Head of caudate nucleus (tissue), 42 donors: ENCODE data around the gene RABIF.
A peak's percentile ranks its signal among the peaks of the same experiment; 100 is the strongest.
"Not testable (repeated sequence)": the region's sequence is repeated elsewhere in the genome, so short reads cannot be mapped to it uniquely, and the experiment has no call there.

ENCODE experiments used
- DNase-seq, 42 donors: peaks; one replicate each; pipeline versions ENCODE4 v3.0.0 to v3.0.0-alpha.2; 2020 to 2021; ENCODE audit warnings: mixed read lengths in 7 of 42
- intact Hi-C: fragments of 100-400 bp; cut with DNase I; formaldehyde crosslinking; loops from one replicate; pipeline ENCODE4 v1.15.0; 2022

RABIF gene

DNA sequence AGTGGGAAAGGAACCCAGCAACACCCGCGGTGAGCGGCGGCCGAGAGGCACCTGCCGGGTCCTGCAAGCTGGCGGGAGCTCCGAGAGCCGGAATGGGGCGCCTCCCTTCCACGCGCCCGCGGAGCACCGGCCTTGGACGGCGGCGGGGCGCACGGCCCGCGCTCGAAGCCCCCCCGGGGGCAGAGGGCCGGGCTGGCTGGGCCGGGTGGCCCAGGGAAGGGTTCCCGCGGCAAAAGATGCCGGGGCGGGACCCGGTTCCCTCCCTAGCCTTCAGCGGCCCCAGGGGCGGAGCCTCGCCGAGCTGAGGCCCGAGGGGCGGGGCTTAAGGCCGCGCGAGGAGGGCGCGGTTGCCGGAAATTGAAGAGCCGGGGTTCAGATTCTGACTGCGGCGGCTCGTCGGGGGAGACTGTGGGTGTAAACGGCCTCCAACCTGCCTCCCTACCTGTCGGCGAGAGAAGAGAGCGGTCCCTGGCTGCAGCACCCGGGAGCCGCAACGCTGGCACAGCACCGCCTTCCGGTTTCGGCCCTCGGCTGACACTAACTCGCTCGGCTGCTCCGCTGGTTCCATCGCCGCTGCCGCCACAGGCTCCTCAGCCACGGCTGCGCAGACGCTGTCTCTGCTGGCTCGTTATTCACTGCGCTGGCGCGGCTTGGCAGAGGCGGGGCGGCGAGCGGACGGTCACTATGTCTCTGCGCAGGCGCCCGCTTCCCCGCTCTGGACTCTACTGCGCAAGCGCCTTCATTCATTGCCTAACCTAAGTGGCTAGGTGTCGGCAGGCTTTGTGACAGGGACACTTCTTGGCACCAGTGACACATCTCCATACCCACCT lies at the start of gene RABIF:
Gene RABIF (minus strand): TSS at position 619 of the 830 bp plus-strand sequence. CDS start 51 bp downstream, at position 568.
- intact Hi-C loops: loop anchor here (2.0 kb wide), 1 partner anchor 38 kb away; the partner anchor contains the start of gene KLHL12
- DNase-seq: peak; percentile 91 to 98 (median 96)

DNA sequence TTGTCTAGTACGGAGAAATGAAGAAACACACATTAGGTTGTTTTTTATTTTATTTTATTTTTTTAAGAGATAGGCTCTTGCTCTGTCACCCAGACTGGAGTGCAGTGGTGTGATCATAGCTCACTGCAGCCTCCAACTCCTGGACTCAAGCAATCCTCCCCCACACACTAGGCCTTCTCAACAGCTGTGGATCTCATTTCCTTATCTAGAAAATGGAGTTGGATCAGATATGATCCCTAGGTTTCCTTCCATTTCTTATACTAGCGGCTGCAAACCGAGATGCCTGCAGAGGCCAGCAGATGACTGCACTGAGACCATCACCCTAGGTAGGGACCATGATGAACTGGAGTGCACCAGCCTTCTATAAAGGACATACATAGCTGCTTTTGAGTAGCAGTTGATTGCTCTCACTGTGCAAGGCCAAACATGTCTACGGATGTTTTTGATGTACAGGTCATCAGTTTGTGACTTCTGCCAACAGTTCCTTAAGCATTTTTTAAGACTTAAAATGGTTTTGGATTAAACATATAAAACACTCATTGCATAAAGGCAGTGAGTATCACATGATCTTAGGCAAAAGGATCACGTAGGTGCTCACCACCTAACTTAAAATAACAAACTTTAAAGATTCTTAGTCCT lies 49.5 kb upstream of the RABIF start:
- no peak for DNase-seq
- intact Hi-C loops: no loop called here

DNA sequence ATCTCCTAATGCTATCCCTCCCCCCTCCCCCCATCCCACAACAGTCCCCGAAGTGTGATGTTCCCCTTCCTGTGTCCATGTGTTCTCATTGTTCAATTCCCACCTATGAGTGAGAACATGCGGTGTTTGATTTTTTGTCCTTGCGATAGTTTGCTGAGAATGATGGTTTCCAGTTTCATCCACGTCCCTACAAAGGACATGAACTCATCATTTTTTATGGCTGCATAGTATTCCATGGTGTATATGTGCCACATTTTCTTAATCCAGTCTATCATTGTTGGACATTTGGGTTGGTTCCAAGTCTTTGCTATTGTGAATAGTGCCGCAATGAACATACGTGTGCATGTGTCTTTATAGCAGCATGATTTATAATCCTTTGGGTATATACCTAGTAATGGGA lies 47.5 kb upstream of the RABIF start:
- DNase-seq, intact Hi-C loops: not testable (repeated sequence)

DNA sequence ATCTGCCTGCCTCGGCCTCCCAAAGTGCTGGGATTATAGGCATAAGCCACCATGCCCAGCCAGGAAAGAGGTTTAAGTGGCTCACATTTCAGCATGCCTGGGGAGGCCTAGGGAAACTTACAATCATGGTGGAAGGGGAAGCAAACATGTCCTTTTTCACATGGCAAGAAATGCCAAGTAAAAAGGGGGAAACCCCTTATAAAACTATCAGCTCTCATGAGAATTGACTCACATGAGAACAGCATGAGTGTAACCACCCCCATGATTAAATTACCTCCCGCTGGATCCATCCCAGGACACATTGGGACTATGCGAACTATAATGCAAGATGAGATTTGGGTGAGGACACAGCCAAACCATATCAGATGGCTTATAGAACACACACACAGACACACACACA lies 46.9 kb upstream of the RABIF start:
- no peak for DNase-seq
- intact Hi-C loops: no loop called here

DNA sequence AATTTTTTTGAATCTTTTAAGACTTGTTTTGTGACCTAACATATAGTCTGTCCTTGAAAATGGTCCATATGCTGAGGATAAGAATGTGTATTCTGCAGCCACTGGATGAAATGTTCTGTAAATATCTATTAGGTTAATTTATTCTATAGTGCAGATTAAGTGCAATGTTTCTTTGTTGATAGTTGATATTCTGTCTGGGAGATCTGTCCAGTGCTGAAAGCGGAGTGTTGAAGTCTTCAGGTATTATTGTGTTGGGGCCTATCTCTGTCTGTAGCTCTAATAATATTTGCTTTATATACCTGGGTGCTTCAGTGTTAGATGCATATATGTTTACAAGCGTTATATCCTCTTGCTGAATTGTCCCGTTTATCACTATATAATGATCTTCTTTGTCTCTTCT lies 45.8 kb upstream of the RABIF start:
- intact Hi-C loops: no loop called here

DNA sequence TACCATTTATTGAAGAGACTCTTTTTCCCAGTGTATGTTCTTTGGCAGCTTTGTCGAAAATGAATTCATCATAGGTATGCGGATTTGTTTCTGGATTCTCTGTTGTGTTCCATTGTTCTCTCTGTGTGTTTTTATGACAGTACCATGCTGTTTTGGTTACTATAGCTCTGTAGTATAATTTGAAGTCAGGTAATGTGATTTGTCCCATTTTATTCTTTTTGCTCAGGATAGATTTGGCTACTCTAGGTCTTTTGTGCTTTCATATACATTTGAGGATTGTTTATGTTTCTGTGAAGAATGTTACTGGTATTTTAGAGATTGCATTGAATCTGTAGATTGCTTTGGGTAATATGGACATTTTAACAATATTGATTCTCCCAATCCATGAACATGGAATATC lies 43.5 kb upstream of the RABIF start:
- DNase-seq: no peak
- intact Hi-C loops: no loop called here

More for the DNA sequence above, 45.8 kb upstream of the RABIF start:
- DNase-seq: no peak

DNA sequence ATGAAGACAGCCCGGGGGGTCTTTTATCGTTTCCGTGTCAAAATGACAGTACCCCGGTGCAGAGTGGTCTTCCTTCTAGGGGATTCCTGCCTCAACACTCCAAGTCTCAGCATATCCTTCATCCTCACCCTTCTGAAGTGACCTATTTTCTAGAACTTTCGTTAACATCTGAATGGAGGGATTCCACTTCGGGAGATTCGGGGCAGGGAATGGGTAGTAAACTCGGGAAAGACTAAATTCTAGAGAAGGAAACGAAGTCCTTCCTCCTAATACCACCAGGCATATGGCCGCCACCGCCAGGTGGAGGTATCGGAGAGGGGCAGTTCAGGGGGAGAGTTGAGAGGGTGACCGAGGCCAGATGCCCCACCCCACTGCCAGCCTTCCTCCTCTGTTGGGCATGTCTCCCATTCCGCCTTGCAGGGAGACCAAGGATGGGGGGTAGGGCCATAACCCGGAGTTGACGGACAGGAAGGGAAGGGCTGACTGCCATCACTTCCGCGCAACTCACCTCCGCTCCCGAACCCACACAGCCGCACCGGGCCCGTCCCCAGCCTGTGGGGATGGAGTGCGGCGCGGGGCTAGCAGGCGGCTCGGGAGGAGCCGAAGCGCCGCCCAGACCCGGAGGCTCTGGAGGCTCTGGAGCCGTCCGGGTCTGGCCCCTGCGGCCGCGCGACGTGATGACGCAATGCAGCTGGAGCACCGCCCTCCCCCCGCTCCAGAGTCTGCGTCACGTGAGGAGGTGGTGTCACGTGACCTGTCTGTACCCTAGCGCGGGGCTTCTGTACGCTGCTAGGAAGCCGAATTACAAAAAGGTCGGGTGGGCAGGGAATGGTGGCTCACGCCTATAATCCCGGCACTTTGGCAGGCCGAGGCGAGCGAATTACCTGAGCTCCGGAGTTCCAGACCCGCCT lies 37.9 kb upstream of the RABIF start, which contains the start of gene KLHL12:
Gene KLHL12 (minus strand): TSS at position 654 of the 911 bp plus-strand sequence. CDS start 2,072 bp downstream, outside the sequence.
- peak; percentile 92 to 99 (median 97) for DNase-seq
- intact Hi-C loops: loop anchor here (2.0 to 5.0 kb wide), 2 partner anchors 38 to 40 kb away; partner anchors contain the start of genes CYB5R1 and RABIF

DNA sequence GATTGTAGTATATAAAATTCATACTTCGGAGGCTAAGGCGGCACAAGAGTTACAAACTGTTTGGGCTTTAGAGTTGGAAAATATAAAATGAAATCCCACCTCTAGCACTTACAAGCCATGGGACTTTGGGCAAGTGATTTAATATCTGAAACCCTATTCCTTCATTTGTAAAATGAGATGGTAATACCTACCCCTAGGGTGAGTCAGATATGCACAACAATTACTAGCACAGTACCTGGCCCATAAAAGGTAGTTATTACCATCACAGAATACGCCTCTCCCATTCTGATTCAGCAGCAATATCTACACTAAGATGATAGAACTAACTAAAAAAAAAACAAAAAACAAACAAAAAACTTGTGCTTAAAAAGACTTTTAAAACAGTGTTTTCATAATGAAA lies 34.6 kb upstream of the RABIF start:
- intact Hi-C loops: no loop called here
- no peak for DNase-seq

DNA sequence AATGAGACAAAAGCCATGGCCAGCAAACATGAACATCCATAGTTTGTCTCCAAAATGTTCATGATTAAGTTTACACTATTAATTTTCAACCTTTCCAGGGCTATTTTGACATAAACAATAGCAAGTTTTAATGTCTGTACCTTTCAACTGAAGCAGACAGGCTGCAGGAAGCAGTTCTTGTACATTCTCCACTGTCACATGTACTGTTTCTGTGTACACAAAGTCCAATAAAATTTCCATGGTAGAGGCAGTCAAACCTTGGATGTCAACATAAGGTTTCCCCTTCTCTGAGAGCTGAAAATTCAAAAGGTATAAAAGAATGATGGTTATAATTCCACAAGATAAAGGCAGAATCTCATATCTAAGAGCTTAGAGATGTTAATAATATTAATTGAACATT lies 30.7 kb upstream of the RABIF start:
- DNase-seq: no peak
- intact Hi-C loops: no loop called here

DNA sequence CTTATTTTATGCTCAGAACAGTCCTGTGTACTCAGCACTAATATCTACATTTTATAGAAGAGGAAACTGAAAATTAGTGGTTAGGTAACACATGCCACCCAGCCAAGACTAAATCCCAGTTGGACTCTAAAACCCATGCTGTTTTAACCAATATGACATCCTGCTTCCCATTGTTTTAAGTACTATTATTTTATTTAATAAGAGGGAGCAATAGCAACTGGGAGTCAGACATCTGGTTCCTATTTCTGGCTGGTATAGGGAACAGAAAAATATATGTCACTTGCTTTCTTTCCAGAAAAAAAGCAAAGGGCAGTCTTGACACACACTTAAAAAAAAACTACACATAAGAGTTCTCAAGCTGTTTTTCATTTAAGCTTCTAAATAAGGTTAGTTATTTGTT lies 26.2 kb upstream of the RABIF start:
- DNase-seq: no peak

DNA sequence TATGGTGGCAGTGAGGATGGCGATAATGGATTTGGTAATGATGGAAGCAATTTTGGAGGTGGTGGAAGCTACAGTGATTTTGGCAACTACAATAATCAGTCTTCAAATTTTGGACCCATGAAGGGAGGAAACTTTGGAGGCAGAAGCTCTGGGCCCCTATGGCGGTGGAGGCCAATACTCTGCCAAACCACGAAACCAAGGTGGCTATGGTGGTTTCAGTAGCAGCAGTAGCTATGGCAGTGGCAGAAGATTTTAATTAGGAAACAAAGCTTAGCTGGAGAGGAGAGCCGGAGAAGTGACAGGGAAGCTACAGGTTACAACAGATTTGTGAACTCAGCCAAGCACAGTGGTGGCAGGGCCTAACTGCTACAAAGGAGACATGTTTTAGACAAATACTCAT lies 23.5 kb upstream of the RABIF start:
- intact Hi-C loops, DNase-seq: not testable (repeated sequence)

More for the DNA sequence above, 26.2 kb upstream of the RABIF start:
- intact Hi-C loops: no loop called here

DNA sequence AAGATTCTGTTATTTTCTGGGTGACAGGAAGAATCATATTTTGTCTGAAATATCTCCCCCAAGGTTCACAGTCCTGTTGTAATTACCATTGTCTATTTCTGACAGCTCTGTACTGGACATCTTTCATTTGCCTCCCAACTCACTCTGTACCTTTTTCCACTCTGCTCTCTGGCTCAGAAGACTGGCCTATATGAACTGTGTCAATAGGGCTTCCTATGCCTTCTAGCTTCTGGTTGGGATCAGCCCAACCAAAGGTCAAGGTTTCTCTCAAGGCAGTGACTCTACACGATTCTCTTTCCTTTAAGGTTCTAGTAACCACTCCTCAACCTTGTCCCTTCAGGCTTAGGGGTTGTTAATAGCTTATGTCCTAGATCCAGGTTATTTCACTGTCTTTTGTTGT lies 20.5 kb upstream of the RABIF start:
- no peak for DNase-seq
- intact Hi-C loops: no loop called here

DNA sequence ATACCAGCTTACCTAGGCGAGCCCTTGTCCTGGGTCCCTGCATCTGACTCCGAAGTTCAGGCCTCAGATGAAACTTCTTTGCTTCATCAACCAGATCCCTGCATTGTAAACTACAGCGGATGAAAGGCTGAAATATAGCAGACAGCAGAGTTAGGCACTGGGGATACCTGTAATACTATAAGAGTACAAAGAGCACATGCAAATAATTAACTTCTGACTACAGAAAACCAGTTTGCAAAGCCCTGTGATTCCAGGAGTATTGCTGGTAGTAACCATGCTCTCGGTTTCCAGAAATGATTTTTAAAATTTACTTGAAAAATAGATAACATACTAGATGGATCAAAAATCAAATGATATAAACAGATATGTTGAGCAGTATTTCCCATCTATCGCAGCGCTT lies 20.0 kb upstream of the RABIF start:
- no peak for DNase-seq
- intact Hi-C loops: no loop called here

DNA sequence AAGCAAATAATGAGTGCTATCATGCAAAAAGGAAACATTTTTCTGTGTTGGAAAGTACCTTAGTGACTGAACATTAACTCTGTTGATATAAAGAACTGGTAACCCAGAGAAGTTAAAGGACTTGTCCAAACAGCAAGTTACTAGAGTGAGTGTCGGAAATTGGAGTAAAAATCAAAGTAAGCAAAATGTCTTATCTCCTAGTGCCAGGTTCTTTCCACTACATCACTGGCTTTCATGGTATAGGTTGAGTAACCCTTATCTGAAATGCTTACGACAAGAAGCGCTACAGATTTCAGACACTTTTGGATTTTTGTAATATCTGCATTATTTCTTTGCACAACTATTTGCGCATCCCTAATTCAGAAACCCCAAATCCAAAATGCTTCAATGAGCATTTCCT lies 16.4 kb upstream of the RABIF start:
- no peak for DNase-seq

DNA sequence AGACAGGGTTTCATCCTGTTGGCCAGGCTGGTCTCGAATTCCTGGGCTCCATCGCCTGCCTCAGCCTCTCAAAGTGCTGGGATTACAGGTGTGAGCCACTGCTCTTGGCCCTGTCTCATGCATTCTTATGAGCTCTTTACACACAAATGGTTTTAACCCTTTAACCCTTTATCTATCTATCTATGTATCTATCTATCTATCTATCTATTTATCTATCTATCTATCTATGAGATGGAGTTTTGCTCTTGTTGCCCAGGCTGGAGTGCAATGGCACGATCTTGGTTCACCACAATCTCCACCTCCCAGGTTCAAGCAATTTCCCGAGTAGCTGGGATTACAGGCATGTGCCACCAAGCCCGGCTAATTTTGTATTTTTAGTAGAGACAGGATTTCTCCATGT lies 14.9 kb upstream of the RABIF start:
- intact Hi-C loops: not testable (repeated sequence)

More for the DNA sequence above, 16.4 kb upstream of the RABIF start:
- intact Hi-C loops: no loop called here

DNA sequence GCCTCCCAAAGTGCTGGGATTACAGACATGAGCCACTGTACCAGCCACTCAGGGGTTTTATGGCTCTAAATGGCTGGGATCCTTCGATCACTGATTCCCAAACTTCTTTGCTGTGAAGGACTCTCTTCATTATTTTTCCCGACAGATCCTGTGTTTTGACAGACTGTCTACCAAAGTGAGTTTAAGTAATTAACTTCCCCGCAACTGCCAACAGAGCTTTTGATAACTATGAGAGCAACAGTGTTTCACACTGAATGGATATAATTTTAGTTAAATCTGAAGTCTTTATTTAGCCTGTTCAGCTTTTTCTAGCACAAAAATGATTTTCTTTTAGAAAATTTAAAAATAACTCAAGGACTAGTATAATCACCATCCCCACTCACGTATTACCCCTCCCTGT lies 12.6 kb upstream of the RABIF start:
- DNase-seq: peak in 4 of 42 donors; percentile 14 to 62 (median 22)
- intact Hi-C loops: no loop called here

More for the DNA sequence above, 14.9 kb upstream of the RABIF start:
- DNase-seq: not testable (repeated sequence)

DNA sequence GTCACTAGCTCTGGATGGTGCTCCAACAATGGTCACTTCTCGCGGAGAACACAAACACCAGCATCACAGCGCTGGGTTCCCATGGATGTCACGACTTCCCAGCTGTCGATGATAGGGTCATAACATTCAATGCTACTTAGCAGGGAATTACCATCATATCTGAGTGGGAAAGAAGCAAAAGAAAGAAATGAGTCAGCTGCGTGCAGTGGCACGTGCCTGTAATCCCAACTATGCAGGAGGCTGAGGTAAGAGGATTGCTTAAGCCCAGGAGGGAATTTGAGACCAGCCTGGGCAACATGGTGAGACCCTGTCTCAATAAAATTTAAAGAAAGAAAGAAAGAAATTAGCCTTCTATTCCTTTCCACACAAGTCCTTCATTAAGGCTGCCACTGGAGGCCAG lies 3.6 kb upstream of the RABIF start:
- intact Hi-C loops: no loop called here

DNA sequence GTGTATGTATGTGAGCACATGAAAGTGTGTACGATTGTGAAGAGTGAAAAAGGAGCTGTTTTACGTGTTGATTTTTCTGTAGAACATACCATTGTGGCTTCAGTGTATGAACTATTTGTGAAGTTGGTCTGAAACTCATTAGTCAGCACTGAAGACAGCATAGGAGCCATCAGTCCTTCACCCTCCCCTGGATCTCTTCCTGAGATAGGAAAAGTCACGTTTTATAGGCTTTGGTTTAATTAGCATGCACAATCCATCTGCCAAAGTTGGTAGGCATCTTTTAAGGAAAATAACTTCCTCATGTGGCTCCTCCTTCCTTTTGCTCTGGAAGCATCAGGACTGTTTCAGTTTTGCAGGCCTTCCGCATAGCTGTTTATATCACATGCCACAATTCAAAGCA lies 1.4 kb upstream of the RABIF start:
- DNase-seq: no peak
- intact Hi-C loops: no loop called here

More for the DNA sequence above, 3.6 kb upstream of the RABIF start:
- DNase-seq: no peak

DNA sequence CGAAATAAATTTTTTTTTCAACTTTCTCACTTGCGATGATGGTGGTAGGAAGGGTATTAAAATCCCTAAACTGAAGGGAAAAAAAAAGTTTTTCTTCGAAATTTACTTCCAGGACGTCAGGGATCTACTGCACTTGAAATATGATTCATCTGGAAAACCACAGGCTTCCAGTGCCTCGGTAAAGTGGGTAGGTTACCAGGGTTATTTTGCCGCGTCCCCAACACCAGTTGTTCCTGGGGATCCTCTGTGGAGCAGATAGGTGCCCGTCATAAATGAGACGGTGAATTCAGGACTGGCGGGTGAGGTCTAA lies 773 bp downstream of the RABIF start:
- intact Hi-C loops: loop anchor here (2.0 kb wide), 1 partner anchor 39 kb away; the partner anchor contains the start of gene KLHL12
- no peak for DNase-seq
